Measurements from ENCODE around the gene USP6NL. TPM values are rescaled to one million over a fixed set of nuclear protein-coding genes. Genes with fewer than 3 reads are reported as not detected.

USP6NL gene
- total and polyA plus RNA-seq, 2 of the 8 experiments (the other 6 are each of a cell fraction or from before 2014, with no cell fraction given) = 10.9 to 28.8 TPM

DNA sequence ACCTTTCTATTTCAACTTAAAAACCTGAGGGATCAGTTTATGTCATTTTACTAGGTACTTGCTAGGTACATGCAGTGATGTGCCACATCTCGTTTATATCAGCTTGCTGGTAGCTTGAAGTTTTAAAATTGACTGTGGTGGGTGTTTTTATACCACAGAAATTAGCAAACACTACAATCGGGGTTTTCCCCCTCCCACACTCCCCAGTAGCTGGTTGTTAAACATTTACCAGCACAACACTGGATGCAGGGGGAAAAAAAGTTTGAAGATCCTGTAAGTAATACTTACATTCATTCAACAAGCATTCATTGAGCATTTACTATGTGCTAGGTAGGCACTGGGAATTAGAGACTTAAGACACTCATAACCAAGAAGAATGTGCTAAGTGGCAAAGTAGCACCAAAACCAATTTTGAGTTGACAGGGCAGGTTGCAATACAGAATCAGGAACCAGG lies 32.6 kb downstream of the USP6NL start:
- no peak overlapping the region for H3K23ac ChIP-seq (ENCODE audit: insufficient read length)
- H3K4me2 ChIP-seq (ENCODE audit: insufficient read depth in 1 of 2, low read depth in 2 of 2, low read length in 2 of 2) = no peak overlapping the region
- no peak overlapping the region for H3K56ac ChIP-seq (replicated peaks; ENCODE audit: insufficient read length, low read depth, low read length)
- H3K79me1 ChIP-seq (ENCODE audit: low read depth, low read length) = peaks cover 4% of the 10 kb centered on the region; the same call in 1 of the 2 replicates
- no peak overlapping the region for H2AK5ac ChIP-seq (ENCODE audit: low read depth, low read length)
- no peaks in the 10 kb centered on the region for H3K36me3 ChIP-seq (ENCODE audit: control insufficient read depth in 2 of 4, insufficient read depth in 4 of 4, low read length in 3 of 4)
- CTCF ChIA-PET (ENCODE audit: partially characterized antibody) = interaction anchor here (1.1 to 1.5 kb wide), 2 partner anchors 46 to 179 kb away, joined by 3 to 5 read pairs; no protein-coding TSS in a partner anchor
- H2BK120ac ChIP-seq (replicated peaks; ENCODE audit: low read depth, low read length) = no peak overlapping the region
- no peak overlapping the region for H3K4ac ChIP-seq (replicated peaks; ENCODE audit: insufficient read length, low read depth, low read length)
- peaks cover 3% of the 10 kb centered on the region; the same call in 1 of the 2 replicates for H3K23me2 ChIP-seq (ENCODE audit: low read depth, low read length)
- no peak overlapping the region for H4K8ac ChIP-seq (ENCODE audit: extremely low read depth, insufficient read depth, low read length)
- no peak overlapping the region for H2BK5ac ChIP-seq (ENCODE audit: low read depth, low read length)
- no peak overlapping the region for H4K5ac ChIP-seq (ENCODE audit: insufficient read length, low read depth, low read length)
- H3K14ac ChIP-seq (ENCODE audit: insufficient read length) = no peak overlapping the region
- H3K4me3 ChIP-seq (ENCODE audit: extremely low read depth in 1 of 4, insufficient read depth in 2 of 4, low read depth in 3 of 4, low read length in 4 of 4) = no peak overlapping the region
- no peak overlapping the region for H2BK20ac ChIP-seq (ENCODE audit: low read length)
- no peak overlapping the region for H3K9ac ChIP-seq (replicated peaks in 1 of 4; ENCODE audit: extremely low read depth in 1 of 4, low read depth in 3 of 4, low read length in 3 of 4)
- POLR2A ChIA-PET (ENCODE audit: partially characterized antibody) = interaction anchor here (1.6 kb wide), 2 partner anchors 9 to 11 kb away, joined by 3 to 4 read pairs; no protein-coding TSS in a partner anchor
- no peak for DNase-seq (ENCODE audit: low read depth in 1 of 2, low spot score in 2 of 2)
- 0 out of 7 replicates have a peak, but pooled peaks cover 0 to 2% (median 0%) of the 10 kb centered on the region in 4 experiments for H3K4me1 ChIP-seq (replicated peaks in 1 of 4; ENCODE audit: control insufficient read depth in 3 of 4, insufficient read depth in 4 of 4, low read length in 3 of 4)
- H2BK12ac ChIP-seq (ENCODE audit: low read depth, low read length) = no peak overlapping the region
- H3K9me3 ChIP-seq (ENCODE audit: insufficient read depth in 2 of 2, low read depth in 1 of 2, low read length in 1 of 2) = no peaks in the 10 kb centered on the region; a peak in 1 of 4 replicates
- no peak for FAIRE-seq
- H3K27me3 ChIP-seq (replicated peaks in 1 of 4; ENCODE audit: control insufficient read depth in 3 of 4, extremely low read depth in 1 of 4, insufficient read depth in 3 of 4, low read length in 3 of 4) = no peaks in the 10 kb centered on the region
- H3K18ac ChIP-seq (ENCODE audit: extremely low read depth, low read length) = no peak overlapping the region
- 82% methylated on average over 2 of the region's 2 CpGs; no CpG with 5 or more reads in 1 of the 2 experiments for WGBS, 2 experiments (ENCODE audit: extremely low coverage in 1 of 2, insufficient coverage in 1 of 2, insufficient read length in 1 of 2, insufficient replicate concordance in 2 of 2, low coverage in 1 of 2, low lambda C conversion rate in 2 of 2, missing lambda C conversion rate in 1 of 2)
- no peak overlapping the region for H4K91ac ChIP-seq (replicated peaks; ENCODE audit: insufficient read length, low read length)
- H2BK15ac ChIP-seq (ENCODE audit: low read length) = no peak overlapping the region
- peaks cover 0 to 93% of the 10 kb centered on the region in 2 experiments; a peak in 2 of 4 replicates for H3K79me2 ChIP-seq (ENCODE audit: control insufficient read depth in 1 of 2, insufficient read depth in 2 of 2, low read length in 2 of 2)
- no peak overlapping the region for H3K27ac ChIP-seq (ENCODE audit: low read depth, low read length)
- no peak overlapping the region for H2AFZ ChIP-seq (ENCODE audit: low read length)
- H4K20me1 ChIP-seq (replicated peaks in 1 of 2; ENCODE audit: control insufficient read depth in 1 of 2, insufficient read depth in 2 of 2, low read length in 2 of 2) = peaks cover 3 to 4% of the 10 kb centered on the region in 2 experiments
- TF ChIP-seq BCL11A (IDR thresholded peaks at IDR 0.05; ENCODE audit: low read depth in 2 of 2, low read length in 2 of 2) = no peak
- no peak for TF ChIP-seq JUND (IDR thresholded peaks at IDR 0.05; ENCODE audit: low read length)
- TF ChIP-seq EGR1 (IDR thresholded peaks at IDR 0.05; ENCODE audit: borderline replicate concordance, low read depth, low read length) = no peak
- no peak for TF ChIP-seq CHD2 (IDR thresholded peaks at IDR 0.05; ENCODE audit: low read length)
- no peak for TF ChIP-seq JUN (IDR thresholded peaks at IDR 0.05; ENCODE audit: low read depth, low read length)
- TF ChIP-seq MAX (IDR thresholded peaks at IDR 0.05) = no peak
- no peak for TF ChIP-seq CBX8 (IDR thresholded peaks at IDR 0.05; ENCODE audit: borderline replicate concordance, low read depth, low read length)
- TF ChIP-seq SP1 (IDR thresholded peaks at IDR 0.05; ENCODE audit: low read depth, low read length) = no peak
- no peak for TF ChIP-seq ASH2L (IDR thresholded peaks at IDR 0.05; ENCODE audit: low read length)
- TF ChIP-seq, protein P1, sequence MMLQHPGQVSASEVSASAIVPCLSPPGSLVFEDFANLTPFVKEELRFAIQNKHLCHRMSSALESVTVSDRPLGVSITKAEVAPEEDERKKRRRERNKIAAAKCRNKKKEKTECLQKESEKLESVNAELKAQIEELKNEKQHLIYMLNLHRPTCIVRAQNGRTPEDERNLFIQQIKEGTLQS (IDR thresholded peaks at IDR 0.05; ENCODE audit: insufficient read depth, low read depth, low read length) = no peak
- no peak for TF ChIP-seq ZNF274 (IDR thresholded peaks at IDR 0.05; ENCODE audit: borderline replicate concordance, extremely low read depth, low read length)
- no peak for TF ChIP-seq RFX5 (IDR thresholded peaks at IDR 0.05; ENCODE audit: borderline replicate concordance, low read depth, low read length)
- TF ChIP-seq TAF1 (IDR thresholded peaks at IDR 0.05; ENCODE audit: low read depth, low read length) = no peak
- TF ChIP-seq TEAD4 (IDR thresholded peaks at IDR 0.05; ENCODE audit: low read depth, low read length) = no peak
